Stimulated activated CD4-positive, alpha-beta T cell treated with anti-CD3 and anti-CD28 coated beads, Interleukin-4, amount 100 ng/mL, for 48 hours (primary cell): ENCODE results near the gene CCR5AS.
"Not testable (repeated sequence)": the region's sequence is repeated elsewhere in the genome, so short reads cannot be mapped to it uniquely, and the experiment has no call there.

ENCODE experiments used
- DNase-seq, 2 donors: peaks; one replicate each; pipeline ENCODE4 v3.0.0-alpha.2; 2020; ENCODE audit warnings: low read depth in 2 of 2

The CCR5AS gene

GRCh38 chr3:46356909-46357308 lies 50.0 kb downstream of the CCR5AS start:
- no peak for DNase-seq

DNA sequence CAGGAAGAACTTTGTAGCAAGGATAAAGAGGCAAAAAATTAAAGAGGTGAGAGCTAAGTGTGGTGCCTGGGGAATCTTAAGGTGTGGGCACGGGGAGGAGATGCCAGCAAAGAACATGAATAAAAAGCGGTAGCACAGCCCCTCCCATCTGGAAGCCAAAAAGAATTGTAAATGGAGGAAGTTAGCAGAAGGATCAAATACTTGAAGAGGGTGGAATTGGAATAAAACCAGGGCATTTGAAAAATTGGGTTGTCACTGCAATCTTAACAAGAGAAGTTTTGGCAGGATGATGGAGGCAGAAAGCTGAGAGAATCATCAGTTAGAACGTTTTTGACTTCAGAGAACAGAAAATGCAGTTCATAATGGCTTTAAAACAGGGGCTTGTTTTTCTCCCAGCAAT lies 50.6 kb downstream of the CCR5AS start:
- DNase-seq: no peak

DNA sequence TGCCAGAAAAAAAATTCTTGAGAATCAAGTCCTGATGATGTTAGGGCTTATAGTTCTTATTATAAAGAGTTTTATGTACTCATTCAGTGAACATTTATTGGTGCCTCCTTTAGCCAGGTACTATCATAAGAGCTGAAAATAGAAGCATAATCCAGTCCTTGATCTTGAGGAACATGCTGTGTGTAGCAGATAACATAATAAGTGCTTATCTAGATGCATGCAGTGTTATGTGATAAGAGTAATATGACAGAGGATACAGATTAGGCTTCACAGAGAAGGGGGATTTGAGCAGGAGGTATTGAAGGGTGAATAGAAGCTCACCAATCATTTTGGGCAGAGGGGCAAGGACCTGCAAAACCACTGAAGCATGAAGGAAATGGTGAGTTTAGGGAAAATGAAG lies 51.9 kb downstream of the CCR5AS start:
- DNase-seq: no peak

GRCh38 chr3:46354478-46354877 lies 52.4 kb downstream of the CCR5AS start:
- no peak for DNase-seq

DNA sequence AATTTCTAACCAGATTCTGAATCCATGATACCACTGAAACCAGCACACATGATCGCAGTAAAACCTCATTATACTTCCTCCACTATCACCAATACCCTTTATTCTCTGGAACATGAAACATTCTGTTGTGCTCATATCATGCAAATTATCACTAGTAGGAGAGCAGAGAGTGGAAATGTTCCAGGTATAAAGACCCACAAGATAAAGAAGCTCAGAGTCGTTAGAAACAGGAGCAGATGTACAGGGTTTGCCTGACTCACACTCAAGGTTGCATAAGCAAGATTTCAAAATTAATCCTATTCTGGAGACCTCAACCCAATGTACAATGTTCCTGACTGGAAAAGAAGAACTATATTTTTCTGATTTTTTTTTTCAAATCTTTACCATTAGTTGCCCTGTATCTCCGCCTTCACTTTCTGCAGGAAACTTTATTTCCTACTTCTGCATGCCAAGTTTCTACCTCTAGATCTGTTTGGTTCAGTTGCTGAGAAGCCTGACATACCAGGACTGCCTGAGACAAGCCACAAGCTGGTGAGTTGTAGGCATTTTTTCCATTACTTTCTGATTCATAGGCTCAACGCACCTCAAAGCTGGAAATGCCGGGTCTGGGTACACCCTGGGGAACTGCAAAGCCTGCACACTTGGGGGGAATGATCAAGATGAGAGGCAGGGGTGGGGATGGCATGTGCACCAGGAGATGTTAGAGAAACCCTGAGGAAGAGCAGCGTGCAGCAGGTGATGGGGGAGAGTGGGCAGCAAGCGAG lies 53.0 kb downstream of the CCR5AS start, which contains the start of gene CCR2:
CCR2 (plus strand) TSS at position 465 of the 764 bp plus-strand sequence. CDS start 3,417 bp downstream, outside the sequence.
- no peak for DNase-seq

GRCh38 chr3:46353090-46353489 lies 53.8 kb downstream of the CCR5AS start:
- DNase-seq: no peak

DNA sequence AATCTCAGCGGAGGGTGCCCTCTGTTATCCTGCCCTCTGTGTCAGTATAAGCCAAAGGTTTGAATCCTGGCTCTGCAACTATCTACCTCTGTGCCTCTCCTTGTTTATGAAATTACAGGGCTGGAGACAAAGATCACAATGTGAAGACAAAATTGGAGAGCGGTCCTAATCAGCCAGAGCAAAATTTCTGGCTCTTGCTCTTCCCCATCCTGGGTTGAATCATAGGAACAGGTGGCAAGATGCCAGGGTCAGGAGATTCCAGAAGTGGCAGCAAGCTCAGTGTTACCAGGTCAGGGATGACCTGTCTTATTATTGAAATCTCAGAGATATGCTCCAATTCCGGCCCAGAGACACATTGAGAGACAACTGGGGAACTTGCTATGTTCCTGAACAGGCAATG lies 55.2 kb downstream of the CCR5AS start:
- DNase-seq: no peak

DNA sequence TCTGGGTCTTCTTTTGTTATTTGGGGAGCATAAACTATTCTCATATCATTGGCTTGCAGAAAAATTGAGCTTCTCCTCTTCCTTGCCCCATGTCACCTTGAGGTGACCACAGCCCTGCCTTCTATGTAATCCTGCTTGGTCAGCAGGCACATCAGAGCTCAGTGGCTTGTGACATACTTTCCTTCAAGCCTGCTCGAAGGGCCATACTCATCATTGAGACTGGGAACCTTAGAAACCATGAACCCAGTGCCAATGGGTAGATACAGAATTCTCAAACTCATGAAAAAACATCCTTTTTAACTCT lies 56.7 kb downstream of the CCR5AS start:
- DNase-seq: no peak

DNA sequence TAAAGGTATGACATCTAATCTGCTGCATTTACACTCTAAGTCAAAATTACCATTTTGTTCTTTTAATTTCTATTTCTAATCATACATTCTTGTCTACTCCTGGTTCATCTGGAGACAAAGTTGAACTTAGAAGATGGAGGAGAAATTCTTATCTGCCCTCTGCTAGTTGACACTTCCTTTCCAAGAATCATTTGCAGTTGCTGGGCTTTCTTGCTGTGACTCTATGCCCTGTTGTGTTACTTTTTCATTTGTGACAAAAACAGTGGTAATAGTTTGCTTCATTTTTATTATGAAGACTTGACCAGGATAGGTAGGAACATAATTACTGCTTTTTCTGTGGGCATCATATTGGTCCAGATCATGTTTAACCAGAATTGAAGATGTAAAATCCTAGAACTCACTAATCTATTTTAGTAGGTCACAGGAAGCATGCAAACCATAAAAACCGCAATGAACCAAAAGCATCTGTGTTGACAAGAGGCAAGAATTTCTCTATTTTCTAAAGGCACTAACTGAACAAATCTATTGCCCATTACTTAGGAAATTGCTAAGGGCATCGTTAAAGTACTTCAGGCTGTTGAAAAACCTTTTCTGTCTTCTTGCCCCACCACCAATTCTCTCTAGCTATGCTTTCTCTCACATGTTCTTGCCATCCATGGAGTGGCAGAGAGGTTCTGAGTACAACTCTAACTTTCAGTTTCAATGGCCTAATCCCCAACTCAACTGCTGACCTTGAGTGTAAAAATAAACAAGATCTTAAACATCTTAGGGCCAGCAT lies 57.2 kb downstream of the CCR5AS start:
- DNase-seq: no peak

DNA sequence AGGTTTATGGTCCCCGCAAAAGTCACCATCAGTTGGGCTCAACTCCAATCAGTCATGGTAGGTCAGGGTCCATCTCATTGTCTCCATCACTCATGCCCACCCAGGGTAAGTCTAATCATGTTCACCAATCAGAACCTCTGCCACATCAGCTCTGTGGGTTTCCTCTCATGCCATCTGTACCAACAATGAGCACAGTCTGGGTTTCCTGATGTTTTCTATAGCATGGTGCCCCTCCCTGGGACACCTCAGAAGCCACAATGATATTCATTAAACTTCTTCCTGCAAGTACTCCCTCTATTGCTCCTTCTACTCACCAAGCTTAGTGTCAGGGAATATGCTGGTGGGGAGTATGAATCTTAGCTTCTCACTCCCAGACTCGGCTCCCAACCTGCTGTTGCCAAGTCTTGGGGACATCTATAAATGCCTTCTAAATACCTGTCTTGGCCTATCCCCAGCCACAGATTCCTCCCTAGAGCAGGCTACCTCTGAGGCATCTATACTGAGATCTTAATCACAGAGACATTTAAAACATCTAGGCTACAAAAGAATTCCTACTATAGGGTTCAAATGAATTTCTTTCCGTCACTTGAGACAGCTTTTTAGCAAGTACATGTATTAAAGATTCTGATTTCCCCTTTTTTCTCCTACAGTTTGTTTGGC lies 57.9 kb downstream of the CCR5AS start:
- no peak for DNase-seq

GRCh38 chr3:46344476-46344875 lies 62.4 kb downstream of the CCR5AS start:
- no peak for DNase-seq

DNA sequence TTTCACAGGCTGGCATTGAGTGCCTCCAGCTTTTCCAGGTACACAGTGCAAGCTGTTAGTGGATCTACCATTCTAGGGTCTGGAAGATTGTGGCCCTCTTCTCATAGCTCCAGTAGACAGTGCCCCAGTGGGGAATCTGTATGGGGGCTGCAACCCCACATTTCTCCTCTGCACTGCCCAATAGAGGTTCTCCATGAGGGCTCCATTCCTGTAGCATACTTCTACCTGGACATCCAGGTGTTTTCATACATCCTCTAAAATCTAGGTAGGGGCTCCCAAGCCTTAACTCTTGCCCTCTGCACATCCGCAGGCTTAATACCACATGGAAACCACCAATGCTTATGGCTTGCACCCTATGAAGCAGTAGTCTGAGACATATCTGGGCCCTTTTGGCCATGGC lies 68.0 kb downstream of the CCR5AS start:
- no peak for DNase-seq

- no peak for DNase-seq
These were observed 69.0 kb downstream of the CCR5AS start for GRCh38 chr3:46337911-46338310.

DNA sequence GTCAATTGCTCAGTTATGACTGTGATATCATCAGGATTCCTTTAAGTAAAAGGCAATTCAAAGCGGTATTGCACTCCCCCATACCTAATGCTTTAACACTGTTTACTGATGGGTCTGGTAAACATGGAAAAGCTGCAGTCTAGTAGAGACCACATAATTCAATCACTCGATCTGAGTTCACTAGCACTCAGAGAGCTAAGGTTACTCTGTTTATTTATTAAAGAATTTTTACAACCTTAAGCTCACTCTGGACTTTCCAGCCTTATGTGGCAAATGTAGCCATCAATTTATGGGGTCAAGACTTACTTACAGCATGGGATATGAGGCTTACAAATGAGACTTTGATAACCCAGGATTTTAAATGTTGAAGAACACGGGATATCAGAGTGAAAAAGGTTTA lies 71.3 kb downstream of the CCR5AS start:
- DNase-seq: no peak

- no peak for DNase-seq
These were observed 72.0 kb downstream of the CCR5AS start for GRCh38 chr3:46334741-46335478.

DNA sequence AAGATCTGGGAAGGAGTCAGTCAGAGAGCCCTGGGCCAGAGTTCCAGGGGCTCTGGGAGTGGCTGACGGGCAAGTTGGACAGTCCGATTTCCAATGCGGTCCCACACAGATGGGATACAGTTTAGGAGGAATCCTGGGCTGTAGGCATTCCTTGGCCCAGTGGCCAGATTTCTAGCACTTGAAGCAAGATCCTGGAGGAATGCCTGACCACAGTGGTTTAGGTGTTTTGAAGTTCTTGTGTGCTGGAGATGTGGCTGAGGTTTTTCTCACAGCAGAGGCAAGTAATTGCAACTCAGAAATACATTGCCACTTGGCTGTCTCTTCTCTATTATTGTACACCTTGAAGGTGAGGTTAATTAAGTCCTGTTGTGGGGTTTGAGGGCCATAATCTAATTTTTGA lies 76.2 kb downstream of the CCR5AS start:
- not testable (repeated sequence) for DNase-seq

DNA sequence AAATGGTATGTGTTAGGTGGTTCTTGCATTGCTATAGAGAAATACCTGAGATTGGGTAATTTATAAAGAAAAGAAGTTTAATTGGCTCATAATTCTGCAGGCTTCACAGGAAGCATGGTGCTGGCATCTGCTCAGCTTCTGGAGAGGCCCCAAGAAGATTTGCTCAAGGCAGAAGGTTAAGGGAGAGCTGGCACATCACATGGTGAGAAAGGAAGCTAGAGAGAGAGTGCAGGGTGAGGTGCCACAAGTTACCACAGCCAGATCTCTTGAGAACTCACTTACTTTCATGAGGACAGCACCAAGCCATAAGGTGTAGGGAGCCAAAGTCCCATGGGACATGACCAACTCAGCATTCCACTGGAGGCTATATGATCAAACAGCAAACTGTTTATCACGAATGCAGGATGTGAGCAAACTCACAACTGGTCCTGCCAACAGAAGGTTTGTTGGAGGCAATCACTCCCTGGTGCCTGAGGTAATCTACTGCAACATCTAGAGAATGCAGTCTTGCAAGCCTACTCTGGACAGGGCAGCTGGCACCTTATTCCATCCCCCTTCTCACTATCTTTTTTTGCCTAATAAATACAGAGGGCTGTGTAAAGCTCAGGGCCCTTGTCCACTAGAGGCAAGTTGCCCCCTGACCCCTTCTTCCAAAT lies 81.1 kb downstream of the CCR5AS start:
- no peak for DNase-seq

DNA sequence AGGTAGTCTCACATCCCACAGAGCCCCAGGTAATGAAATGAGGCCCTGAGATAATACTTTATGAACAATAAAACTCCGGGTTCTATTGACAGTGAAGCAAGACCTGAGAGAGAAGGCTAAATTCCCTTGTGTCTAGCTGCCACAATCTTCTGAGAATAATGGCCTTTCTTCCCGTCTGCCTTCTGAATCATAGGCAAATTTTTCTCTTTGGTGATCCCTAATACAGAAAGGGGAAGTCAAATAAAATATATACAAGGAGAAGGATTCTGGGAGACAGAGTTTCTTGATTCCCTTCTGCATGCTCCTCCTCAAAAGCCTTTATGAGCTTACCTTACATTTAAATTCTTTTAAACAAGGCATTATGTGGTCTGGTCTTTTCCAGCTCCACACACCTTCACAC lies 82.8 kb downstream of the CCR5AS start:
- no peak for DNase-seq

DNA sequence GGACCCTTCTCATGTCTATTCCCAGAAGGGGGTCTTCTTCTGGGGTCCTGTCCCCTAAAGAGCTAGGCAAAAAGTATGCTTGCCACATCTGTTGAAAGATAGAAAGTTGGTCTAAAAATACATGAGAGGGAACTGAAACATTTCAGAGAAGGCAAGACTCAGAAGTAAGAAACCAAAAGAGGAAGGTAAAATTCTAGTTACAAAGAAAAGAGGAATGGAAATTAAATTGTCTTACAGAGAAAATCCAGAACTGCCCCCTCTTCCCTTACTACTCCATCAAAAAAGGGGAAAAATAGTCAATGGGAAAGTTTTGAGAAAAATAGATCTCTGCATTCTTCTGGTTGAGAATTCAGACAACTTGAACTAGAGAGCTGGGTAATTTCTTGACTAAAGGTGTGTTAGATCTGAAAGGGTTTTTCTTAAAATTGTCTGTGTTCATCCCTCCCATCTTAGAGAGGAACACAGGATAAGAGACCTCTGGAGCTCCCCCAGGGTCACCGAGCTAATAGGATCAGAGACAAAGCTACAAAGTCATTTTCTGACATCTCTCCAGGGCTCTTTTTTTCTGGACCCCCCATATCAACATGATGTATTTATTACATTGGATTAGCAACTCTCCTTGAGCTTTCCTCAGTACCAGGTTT lies 85.3 kb downstream of the CCR5AS start:
- DNase-seq: no peak

- DNase-seq: no peak
These were observed 88.5 kb downstream of the CCR5AS start for GRCh38 chr3:46318207-46318927.
